Muscle of leg (tissue), 11 donors: ENCODE results near the gene CACNG6. TPM values are rescaled to one million over a fixed set of nuclear protein-coding genes. Genes with fewer than 3 reads are reported as not detected.

Experiments
- DNase-seq: peaks from one replicate; pipeline ENCODE4 v3.0.0; 2013
- H3K27ac ChIP-seq: one replicate; pipeline ENCODE4 v1.5.1; 2013; ENCODE audit warnings: mild to moderate bottlenecking, low read length, control low read depth
- H3K27me3 ChIP-seq: one replicate; pipeline ENCODE4 v1.6.1; 2013; ENCODE audit warnings: low read length; ENCODE audit not compliant: control insufficient read depth, insufficient read depth
- H3K36me3 ChIP-seq: one replicate; pipeline ENCODE4 v1.6.1; 2013; ENCODE audit warnings: low read length; ENCODE audit not compliant: control insufficient read depth, insufficient read depth
- H3K4me1 ChIP-seq: one replicate; pipeline ENCODE4 v1.6.1; 2013; ENCODE audit warnings: low read length; ENCODE audit not compliant: control insufficient read depth, insufficient read depth
- H3K4me3 ChIP-seq: one replicate; pipeline ENCODE4 v1.5.1; 2013; ENCODE audit warnings: low read length, control low read depth
- H3K9me3 ChIP-seq: replicated peaks from 2 replicates; pipeline ENCODE4 v1.6.1; 2013; ENCODE audit warnings: low read depth, low read length; ENCODE audit not compliant: control insufficient read depth
- WGBS: methylation state at CpG from one replicate; pipeline ENCODE4 v1.1.5; 2013; ENCODE audit warnings: missing lambda C conversion rate; ENCODE audit not compliant: insufficient coverage; 5-methylcytosine and 5-hydroxymethylcytosine counted together
- polyA plus RNA-seq, 8 donors: library from polyadenylated mRNA; unstranded; fragments of 120-200 nt; gene quantifications; one replicate each; pipeline versions ENCODE4 v1.2.1 to v1.2.3, GENCODE V29; 2013; ENCODE audit warnings: inconsistent platforms in 1 of 8, low replicate concordance in 1 of 8; ENCODE audit not compliant: insufficient read length in 8 of 8, insufficient read depth in 1 of 8
- total RNA-seq: library from RNA; stranded (reverse); fragments of 120-200 nt; gene quantifications from one replicate; pipeline ENCODE4 v1.2.4, GENCODE V29; 2013

Gene CACNG6
- total and polyA plus RNA-seq, 9 donors = 21.5 to 47.8 (median 32.5) TPM

DNA sequence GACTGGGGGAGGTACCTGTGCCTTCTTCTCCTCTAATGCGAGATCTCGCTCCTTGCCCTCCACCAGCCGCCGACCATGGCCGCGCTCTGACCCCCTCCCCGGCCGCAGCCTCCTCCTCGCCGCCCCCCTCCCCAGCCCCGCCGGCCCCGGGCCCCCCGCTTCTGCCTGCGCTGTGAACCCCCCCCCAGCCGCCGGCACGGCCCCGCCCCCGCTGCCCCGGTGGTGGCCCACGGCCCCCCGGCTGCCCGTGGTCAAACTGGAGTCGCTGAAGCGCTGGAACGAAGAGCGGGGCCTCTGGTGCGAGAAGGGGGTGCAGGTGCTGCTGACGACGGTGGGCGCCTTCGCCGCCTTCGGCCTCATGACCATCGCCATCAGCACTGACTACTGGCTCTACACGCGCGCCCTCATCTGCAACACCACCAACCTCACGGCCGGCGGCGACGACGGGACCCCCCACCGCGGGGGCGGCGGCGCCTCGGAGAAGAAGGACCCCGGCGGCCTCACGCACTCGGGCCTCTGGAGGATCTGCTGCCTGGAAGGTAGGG is 28.5 kb upstream of the CACNG6 start, which contains the start of gene CACNG8:
Gene CACNG8, plus strand, starts transcription at position 51 of the 545 bp plus-strand sequence.
- Histone ChIP-seq H3K9me3 (no peaks in the 10 kb centered on the region), H3K4me3 (no peak within 1 kb of the TSS), H3K36me3 (no peaks in the 10 kb centered on the region), H3K27ac (no peak within 1 kb of the TSS), H3K27me3 (peaks cover 77% of the 10 kb centered on the region), H3K4me1 (no peaks in the 10 kb centered on the region)
- WGBS = 2% methylated on average over 32 of the region's 55 CpGs
- DNase-seq = no peak

DNA sequence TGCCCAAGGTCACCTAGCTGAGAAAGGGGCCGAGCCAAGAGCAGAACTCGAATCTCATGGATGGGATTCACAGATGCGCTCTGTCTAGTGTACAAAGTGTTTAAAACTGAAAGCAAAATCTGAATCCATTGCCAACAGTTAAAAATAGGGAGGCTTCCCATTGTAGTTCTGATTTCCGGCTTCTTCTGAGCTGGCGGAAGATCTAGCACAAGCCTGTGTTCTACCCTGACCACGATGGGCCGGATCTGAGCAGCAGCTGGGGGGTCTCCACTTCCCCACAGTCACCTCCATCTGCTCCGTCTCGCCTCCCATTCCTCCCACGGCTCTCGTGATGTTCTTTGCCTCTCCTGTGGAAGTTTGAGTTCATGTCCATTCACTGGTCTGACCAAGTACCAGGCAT is 26.3 kb upstream of the CACNG6 start:
- WGBS = 81% methylated on average over 8 of the region's 11 CpGs
- no peak overlapping the region for H3K4me3 ChIP-seq
- no peaks in the 10 kb centered on the region for H3K4me1 ChIP-seq
- H3K9me3 ChIP-seq = no peaks in the 10 kb centered on the region
- no peaks in the 10 kb centered on the region for H3K36me3 ChIP-seq
- peaks cover 57% of the 10 kb centered on the region for H3K27me3 ChIP-seq
- DNase-seq = no peak
- no peak overlapping the region for H3K27ac ChIP-seq

DNA sequence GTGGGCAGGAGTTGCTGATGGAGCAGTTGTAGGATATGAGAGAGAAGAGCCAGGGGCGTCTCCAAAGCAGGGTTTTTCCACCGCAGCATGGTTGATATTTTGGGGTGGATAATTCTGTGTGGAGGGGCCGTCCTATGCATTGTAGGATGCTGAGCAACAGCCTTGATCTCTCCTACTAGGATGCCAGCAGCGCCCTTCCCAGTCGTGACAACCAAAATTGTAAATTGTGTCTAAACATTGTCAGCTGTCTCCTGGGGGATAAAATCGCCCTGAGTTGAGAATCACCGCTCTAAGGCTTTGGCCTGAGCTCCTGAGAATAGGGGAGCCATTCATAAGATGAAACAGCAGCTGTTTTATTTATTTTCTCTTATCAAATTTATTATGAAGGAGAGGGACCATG is 24.5 kb upstream of the CACNG6 start:
- Histone ChIP-seq H3K27ac (no peak overlapping the region), H3K36me3 (no peaks in the 10 kb centered on the region), H3K4me3 (no peak overlapping the region), H3K9me3 (no peaks in the 10 kb centered on the region), H3K4me1 (no peaks in the 10 kb centered on the region), H3K27me3 (peaks cover 39% of the 10 kb centered on the region)
- no peak for DNase-seq
- WGBS = no CpG with 5 or more reads among the region's 7 CpGs

DNA sequence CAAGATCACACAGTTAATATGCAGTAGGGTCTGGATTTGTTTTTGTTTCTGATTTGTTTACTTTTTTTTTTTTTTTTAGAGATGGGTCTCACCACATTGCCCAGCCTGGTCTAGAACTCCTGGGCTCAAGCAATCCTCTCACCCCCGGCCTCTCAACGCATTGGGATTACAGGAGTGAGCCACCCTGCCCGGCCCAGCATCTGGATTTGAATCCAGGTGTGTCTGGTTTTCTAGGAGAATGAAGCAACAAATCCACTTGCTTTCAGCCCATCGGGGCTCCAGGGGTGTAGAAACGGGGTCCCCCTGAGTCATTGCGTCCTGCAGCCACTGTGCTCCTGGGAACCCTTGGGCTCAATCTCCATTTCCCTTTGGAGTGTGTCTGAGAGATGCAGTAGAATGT is 22.1 kb upstream of the CACNG6 start:
- Histone ChIP-seq H3K4me3 (no peak overlapping the region), H3K36me3 (no peaks in the 10 kb centered on the region), H3K27ac (no peak overlapping the region), H3K9me3 (no peaks in the 10 kb centered on the region), H3K4me1 (no peaks in the 10 kb centered on the region), H3K27me3 (peaks cover 24% of the 10 kb centered on the region)
- DNase-seq = no peak
- 80% methylated on average over 2 of the region's 6 CpGs for WGBS

DNA sequence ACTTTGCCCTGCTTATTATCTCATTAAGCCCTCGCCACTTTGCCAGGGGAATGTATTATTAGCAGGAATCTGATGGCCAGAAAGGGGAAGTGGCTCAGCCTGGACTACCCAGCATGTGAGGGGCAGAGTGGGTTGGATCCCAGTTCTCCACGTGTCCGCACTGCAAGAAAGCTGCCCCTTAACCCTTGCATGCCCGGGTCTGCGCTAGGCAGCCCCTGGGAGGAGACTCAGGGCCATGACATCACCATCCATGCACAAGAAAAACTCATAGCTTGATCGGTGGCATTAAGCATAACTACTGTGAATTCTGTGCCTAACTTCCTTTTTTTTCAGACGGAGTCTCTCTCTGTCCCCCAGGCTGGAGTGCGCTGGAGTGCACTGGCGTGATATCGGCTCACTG is 19.8 kb upstream of the CACNG6 start:
- 74% methylated on average over 5 of the region's 10 CpGs for WGBS
- Histone ChIP-seq H3K4me1 (no peaks in the 10 kb centered on the region), H3K27ac (no peak overlapping the region), H3K27me3 (peaks cover 14% of the 10 kb centered on the region), H3K9me3 (no peaks in the 10 kb centered on the region), H3K36me3 (no peaks in the 10 kb centered on the region), H3K4me3 (no peak overlapping the region)
- no peak for DNase-seq

DNA sequence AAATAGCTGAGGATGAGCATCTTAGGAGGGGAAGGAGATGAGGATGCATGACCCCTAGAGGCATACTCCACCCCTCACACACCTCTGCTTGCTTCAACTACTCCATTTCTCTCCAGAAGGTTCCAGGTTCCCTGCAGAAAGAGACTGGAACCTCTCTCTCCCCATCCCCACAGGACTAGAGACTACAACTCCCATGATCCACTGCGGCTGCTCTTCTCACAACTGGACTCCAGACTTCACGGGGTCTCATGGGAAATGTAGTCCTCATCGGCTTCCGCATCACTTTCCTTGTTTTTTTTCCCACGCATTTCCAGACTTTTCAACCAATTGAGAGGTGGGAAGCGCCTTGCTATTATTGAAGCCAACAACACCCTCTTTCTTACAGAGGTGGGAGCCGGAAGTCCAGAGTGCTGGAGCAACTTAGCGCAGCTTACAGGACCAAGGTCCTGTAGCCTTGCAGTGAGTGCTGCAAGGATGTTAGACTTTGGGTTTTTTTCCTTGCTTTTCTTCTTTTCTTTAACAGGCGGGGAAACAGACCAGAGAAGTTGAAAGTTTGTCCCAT is 13.9 kb upstream of the CACNG6 start:
- DNase-seq = peak; percentile 93
- H3K36me3 ChIP-seq = no peaks in the 10 kb centered on the region
- H3K9me3 ChIP-seq = no peaks in the 10 kb centered on the region
- peak overlapping the region; percentile 20 for H3K27ac ChIP-seq
- WGBS = 4% methylated on average over 3 of the region's 9 CpGs
- H3K27me3 ChIP-seq = peaks cover 52% of the 10 kb centered on the region
- peaks cover 31% of the 10 kb centered on the region for H3K4me1 ChIP-seq
- H3K4me3 ChIP-seq = peak overlapping the region; percentile 30

DNA sequence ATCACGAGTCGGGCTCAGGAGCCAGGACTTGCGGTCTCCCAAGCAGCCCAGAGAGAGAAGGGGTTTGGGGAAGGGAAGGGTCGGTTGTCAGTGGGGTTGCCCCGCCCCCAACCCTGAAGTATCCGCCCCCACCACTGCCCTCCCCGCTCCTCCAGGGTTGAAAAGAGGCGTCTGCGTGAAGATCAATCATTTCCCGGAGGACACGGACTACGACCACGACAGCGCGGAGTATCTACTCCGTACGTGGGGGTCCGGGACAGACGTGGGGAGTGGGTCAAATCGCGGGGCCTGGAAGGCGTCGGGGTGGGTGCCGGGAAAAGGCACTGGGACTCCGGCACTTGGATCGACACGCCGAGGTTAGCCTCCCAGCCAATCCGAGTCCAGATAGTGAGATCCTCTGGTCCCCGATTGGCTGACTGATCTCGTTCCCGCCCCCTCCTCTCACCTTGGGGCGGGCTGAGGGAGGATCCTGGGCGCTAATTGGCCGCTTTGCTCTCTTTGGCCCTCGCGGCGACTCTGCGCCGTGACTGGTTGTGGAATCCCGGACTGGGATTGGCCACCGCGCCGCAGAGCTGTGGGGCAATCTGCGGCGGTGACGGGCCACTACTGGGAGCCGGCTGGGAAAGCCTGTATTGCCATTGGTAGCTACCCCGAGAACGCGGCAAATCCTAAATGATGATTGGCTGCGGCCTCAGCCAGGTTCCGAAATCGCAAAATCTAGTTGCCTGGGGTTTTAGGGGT is 13.3 kb upstream of the CACNG6 start:
- H3K27ac ChIP-seq = peak overlapping the region; percentile 20
- peak; percentile 78 for DNase-seq
- H3K27me3 ChIP-seq = peaks cover 52% of the 10 kb centered on the region
- no peaks in the 10 kb centered on the region for H3K9me3 ChIP-seq
- 1% methylated on average over 45 of the region's 54 CpGs for WGBS
- H3K4me1 ChIP-seq = peaks cover 31% of the 10 kb centered on the region
- peak overlapping the region; percentile 30 for H3K4me3 ChIP-seq
- no peaks in the 10 kb centered on the region for H3K36me3 ChIP-seq

DNA sequence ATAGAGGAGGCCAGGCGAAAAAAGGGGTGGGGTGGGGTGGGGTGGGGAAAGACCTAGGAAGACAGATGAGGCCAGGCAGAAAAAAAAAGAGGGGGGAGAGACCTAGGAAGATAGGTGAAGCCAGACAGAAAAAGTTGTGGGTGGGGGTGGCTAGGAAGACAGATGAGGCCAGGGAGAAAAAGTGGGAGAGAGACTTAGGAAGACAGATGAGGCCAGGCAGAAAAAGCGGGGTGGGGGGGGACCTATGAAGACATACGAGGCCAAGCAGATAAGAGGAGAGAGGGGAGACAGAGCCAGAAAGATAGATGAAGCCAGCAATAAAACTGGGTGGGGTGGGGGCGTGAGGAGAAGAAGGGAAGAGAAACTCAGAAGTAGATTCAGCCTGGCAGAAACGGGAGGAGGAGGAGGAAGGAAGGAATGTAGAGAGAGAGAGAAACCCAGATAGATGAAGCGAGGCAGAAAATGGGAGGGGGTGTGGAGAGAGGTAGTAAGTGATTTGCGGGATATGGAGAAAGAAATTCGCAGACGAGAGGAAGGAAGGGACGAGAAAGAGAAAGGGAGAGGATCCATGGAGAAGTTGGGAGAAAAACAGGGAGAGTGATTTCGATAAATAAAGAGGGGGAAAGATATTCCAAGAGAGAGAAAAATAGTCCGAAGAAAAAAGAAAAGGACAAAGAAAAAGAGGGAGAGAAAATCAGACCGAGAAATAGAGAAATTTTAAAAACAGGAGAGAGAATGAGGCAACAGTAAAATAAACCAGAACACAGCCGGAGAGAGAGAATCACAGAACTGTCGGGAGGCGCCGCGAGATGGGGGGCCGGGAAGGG is 12.2 kb upstream of the CACNG6 start:
- DNase-seq = no peak
- Histone ChIP-seq H3K4me1 (peaks cover 31% of the 10 kb centered on the region), H3K36me3 (no peaks in the 10 kb centered on the region), H3K4me3 (peak overlapping the region; percentile 29), H3K27ac (no peak overlapping the region), H3K9me3 (no peaks in the 10 kb centered on the region), H3K27me3 (peaks cover 60% of the 10 kb centered on the region)
- 3% methylated on average over 17 of the region's 19 CpGs for WGBS

DNA sequence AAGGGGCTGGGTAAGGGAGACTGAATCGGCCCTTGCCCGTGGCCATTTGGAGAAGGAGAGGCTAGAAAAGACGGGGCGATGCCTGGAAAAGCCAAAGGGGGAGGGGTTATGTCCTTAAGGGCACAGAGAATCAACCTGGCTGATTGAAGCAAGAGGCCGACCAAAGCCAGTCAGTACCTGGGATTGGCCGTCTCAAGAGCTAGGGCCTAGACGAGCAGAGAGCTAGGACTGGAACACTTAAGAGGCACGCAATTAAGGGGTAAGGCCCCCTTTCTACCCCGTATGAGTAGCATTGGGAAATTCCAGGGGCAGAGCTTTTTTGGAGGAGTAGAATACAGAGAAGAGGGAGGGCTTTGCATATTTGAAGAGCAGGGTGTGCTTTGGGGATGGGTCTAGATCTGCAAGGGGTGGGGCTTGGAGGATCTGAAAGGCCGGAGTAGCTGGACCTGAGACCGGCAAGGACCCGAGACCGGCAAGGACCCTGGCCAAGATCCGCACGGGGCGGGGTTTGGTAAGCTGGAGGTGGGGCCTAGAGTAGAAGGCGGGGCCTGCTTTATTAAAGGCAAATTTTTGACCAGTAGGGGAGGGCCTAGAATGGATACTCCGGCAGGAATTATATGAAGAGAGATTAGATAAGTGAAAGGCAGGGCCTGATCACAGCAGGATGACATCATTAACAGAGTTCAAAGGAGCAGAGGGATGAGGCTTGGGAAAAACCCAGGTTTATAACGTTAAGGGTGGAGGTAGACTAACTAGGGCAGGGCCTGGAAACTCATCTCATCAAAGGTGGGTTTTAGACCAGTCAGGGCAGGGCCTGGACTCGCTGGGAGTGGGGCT is 10.7 kb upstream of the CACNG6 start:
- Histone ChIP-seq H3K4me3 (peak overlapping the region; percentile 29), H3K27me3 (peaks cover 66% of the 10 kb centered on the region), H3K27ac (peak overlapping the region; percentile 67)

More for the DNA sequence above, 10.7 kb upstream of the CACNG6 start:
- Histone ChIP-seq H3K4me1 (peaks cover 31% of the 10 kb centered on the region), H3K9me3 (no peaks in the 10 kb centered on the region), H3K36me3 (no peaks in the 10 kb centered on the region)
- 15% methylated on average over 17 of the region's 20 CpGs for WGBS
- DNase-seq = no peak
